Measurements from ENCODE around the gene TOX2.

- TF ChIP-seq TARDBP (IDR thresholded peaks at IDR 0.05) (no peak), ELF4 (IDR thresholded peaks at IDR 0.05) (no peak), CTBP1 (IDR thresholded peaks at IDR 0.05; ENCODE audit: borderline replicate concordance) (no peak), SP1 (IDR thresholded peaks at IDR 0.05) (no peak), ZNF384 (IDR thresholded peaks at IDR 0.05) (no peak), ARNT (IDR thresholded peaks at IDR 0.05) (no peak), SUZ12 (IDR thresholded peaks at IDR 0.05) (no peak), FOXA1 (IDR thresholded peaks at IDR 0.05) (no peak)
These were observed 183.6 kb downstream of the TOX2 start for GRCh38 chr20:44098256-44098630.
